GM18867 (cell line): ENCODE data around the gene PITPNC1.
"Not testable (repeated sequence)": the region's sequence is repeated elsewhere in the genome, so short reads cannot be mapped to it uniquely, and the experiment has no call there.

ENCODE experiments used
- ATAC-seq: cut with Tn5 transposase; IDR thresholded peaks from one replicate; pipeline ENCODE4 v1.9.1; 2021; ENCODE audit warnings: mild to moderate bottlenecking, moderate library complexity; ENCODE audit not compliant: unreplicated experiment

Gene PITPNC1

DNA sequence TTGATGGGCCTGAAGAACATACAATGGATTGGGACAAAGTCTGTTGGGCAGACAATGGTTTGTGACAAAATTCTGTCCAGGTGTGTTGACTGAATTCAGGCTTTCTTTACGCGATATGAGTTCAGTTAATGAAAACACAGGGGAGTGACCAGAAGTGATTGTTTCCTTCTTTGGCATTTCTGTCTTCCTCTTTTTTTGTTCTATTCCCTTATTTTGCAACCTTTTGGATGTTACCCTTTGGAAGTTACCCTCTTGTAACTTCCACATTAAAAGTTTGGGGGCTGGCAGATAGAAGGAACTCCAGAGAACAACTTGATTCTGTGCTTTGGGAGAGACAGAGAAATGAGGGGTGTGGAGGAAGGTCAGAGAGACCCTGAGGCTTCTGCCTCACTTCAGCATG is 126.7 kb downstream of the PITPNC1 start:
- no peak for ATAC-seq

DNA sequence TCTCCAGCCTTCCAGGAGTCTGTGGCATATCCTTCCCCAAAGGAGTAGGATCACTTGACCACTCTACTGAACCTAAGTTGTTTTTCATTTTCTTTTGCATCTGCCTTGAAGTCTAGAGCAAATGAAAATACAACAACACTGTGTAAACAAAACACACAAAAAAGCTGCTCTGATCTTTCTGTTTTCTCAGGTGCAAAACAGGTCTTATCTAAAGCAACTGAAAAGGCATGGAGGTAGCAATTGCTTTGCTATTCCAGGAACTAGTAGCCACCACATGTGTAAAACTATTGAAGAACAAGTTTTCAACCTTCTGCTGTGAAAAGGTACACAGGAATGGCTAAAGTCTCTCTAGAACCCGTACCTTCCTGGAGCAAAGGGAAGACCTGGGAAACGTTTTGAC is 127.1 kb downstream of the PITPNC1 start:
- ATAC-seq, result no peak

- ATAC-seq, result no peak
Measured at GRCh38 chr17:67506966-67507365, 129.9 kb downstream of the PITPNC1 start.

GRCh38 chr17:67509390-67510287 is 132.6 kb downstream of the PITPNC1 start:
- no peak for ATAC-seq

GRCh38 chr17:67511012-67511411 is 133.9 kb downstream of the PITPNC1 start:
- ATAC-seq, result no peak

GRCh38 chr17:67511804-67512203 is 134.7 kb downstream of the PITPNC1 start:
- ATAC-seq, result no peak

DNA sequence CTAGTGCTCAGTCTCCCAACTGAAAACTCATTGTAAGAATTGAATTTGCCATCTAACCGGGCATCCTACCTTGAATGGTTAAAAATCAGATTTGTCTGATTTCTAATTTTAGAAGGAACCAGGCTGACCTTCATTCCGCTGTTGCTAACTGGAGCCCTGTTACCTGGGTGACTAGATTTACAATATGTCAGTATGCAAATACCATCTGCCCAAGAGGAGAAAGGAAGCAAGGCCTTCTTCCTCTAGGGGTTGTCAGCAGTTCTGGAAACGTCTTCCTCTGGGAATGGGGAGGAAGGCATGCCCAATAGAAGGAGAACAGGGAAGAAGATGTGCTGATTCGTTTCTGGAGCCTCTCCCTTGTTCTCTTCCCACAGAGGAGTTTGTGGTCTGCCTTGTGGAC is 137.9 kb downstream of the PITPNC1 start:
- ATAC-seq, result no peak

GRCh38 chr17:67515490-67516083 is 138.5 kb downstream of the PITPNC1 start:
- ATAC-seq, result no peak

DNA sequence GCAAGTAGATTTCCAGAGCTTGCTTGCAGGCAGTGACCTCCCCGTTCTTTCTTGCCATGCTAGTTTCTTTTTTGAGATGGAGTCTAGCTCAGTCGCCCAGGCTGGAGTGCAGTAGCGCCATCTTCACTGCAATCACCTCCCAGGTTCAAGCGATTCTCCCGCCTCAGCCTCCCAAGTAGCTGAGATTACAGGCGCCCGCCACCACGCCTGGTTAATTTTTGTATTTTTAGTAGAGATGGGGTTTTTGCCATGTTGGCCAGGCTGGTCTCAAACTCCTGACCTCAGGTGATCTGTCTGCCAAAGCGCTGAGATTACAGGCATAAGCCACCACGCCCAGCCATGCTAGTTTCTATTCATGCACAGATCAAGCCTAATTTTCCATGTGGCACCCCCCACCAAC is 139.5 kb downstream of the PITPNC1 start:
- not testable (repeated sequence) for ATAC-seq

DNA sequence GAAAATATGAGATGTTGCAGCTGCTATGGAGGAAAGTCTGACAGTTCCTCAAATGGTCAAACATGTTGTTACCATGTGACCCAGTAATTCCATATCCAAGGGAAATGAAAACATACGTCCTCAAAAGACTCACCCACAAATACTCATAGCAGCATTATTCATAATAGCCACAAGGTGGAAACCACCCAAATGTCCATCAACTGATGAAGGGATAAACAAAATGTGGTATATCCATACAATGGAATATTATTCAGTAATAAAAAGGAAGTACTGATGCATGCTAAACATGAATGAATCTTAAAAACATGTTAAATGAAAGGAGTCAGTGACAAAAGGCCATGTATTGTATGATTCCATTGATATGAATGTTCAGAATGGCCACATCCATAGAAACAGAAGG is 140.2 kb downstream of the PITPNC1 start:
- ATAC-seq, result no peak

- no peak for ATAC-seq
Measured at GRCh38 chr17:67518876-67519275, 141.8 kb downstream of the PITPNC1 start.

DNA sequence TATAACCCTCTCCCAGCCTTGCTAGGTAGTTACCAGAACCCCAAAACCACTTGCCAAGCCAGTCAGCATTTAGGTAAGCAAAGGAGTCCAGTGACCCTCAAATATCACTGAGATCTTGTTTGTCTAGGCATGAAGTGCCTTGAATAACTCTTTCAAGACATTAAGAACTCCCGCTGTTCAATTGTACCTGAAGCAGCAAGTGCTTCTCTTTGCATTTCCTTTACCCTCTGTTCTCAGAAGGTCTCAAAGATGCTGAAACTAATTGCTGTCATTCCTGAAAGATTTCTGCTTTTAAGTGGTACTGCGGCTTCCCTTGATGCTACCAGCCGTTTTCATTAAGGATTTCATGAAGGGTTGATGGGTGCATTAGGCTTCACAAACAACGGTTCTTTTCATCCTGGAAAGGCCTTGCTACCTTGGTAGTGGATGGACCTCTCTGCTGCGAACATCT is 142.7 kb downstream of the PITPNC1 start:
- no peak for ATAC-seq

- no peak for ATAC-seq
Measured at GRCh38 chr17:67520252-67520906, 143.3 kb downstream of the PITPNC1 start.

DNA sequence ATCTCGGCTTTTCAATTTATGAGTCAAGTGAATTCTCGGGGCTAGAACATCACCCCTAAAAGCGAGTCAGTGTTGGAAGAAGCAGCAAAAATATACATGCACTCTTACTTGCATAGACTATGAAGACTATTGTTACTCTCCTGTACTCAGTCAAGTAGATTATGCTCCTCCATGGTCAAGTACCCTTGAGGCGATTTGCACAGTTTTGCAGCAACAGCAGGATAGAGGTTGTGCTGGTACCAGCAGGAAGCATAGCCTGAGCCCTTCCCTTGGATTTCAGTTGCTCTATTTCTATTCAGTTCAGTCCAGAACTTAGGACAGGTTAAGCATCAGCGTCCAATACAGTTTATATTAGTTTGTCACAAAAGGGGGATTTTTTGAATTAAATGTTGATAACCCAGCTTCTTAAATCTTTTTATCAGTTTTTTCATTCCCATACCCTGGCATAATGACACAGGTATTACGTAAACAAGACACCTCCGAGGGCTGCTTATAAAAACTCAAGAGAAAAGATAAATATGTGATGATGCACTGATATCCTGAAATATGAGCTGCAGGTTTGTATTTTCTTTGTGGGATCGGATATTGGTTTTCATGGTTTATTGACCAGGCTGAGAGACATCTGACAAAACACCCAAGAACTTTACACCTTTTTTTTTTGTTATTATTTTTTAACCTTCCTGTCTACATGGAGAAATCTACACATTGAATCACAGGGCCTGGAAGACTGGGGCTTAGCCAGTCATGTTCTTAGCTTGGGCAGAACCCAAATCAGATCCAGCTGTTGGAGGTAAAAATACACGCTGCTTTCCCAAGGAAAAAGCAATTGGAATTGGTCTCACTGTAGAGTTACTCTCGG is 144.1 kb downstream of the PITPNC1 start:
- ATAC-seq, result no peak

DNA sequence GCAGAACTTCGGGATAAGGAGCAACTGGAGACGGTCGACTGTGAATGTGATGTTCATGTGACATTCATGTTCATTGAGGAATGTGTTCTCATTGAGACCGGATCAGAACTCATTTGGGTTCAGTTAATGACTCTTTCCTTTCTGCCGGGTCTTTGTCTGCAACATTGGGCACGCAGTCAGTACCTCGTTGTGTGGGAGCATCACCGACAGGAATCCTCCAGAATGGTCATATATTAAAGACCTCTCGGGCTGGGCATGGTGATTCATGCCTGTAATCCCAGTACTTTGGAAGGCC is 144.6 kb downstream of the PITPNC1 start:
- ATAC-seq, result no peak

- ATAC-seq, result no peak
Measured at GRCh38 chr17:67523101-67523500, 146.0 kb downstream of the PITPNC1 start.

- no peak for ATAC-seq
Measured at GRCh38 chr17:67525239-67526135, 148.4 kb downstream of the PITPNC1 start.

GRCh38 chr17:67526700-67527099 is 149.6 kb downstream of the PITPNC1 start:
- ATAC-seq, result no peak

DNA sequence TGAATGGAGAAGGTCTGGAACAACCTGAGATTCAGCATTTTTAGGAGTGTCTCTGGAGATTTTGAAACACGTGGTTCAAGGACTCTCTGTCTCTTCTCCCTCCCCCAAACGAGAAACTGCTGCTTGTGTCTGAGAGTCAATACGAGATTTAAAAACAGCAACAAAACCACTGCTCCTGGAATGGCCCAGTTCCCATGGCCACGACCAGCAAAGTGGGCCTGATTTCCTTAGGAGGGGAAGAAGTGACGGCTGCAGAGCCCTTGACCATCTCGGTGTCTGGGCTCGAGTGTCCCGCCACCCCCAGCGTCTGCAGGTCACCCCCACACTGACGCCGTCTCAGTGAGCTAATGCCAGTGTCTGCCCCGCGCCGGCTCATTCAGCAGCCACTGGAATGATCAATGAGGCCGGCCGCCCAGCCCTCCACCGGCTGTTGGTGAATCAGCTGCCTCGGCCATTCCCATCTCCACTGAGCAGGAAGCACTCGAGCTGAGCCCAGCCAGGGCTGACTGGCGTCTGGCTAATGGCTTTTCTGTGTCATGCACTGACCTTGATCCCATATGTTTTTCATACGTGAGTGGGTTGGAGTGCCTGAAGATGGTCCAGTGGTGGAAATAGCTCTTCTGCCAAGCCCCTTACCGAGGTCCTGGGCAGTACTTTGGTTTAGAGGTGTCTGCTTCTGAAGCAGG is 151.8 kb downstream of the PITPNC1 start:
- no peak for ATAC-seq
